Aorta (tissue), 5 donors: ENCODE results near the gene TEKT4. TPM values are rescaled to one million over a fixed set of nuclear protein-coding genes. Genes with fewer than 3 reads are reported as not detected.
"Not testable (repeated sequence)": the region's sequence is repeated elsewhere in the genome, so short reads cannot be mapped to it uniquely, and the experiment has no call there.

ENCODE experiments used
- ATAC-seq: fragments of 200-7000 bp; cut with Tn5 transposase; one replicate; pipeline ENCODE4 v1.9.1; 2022; ENCODE audit warnings: moderate library complexity; ENCODE audit not compliant: low FRiP score
- DNase-seq, 2 donors: peaks; one replicate each; pipeline ENCODE4 v3.0.0-alpha.2; 2020
- H3K27ac ChIP-seq, 2 donors: one replicate each; pipeline ENCODE4 v1.5.1; 2013; ENCODE audit warnings: low read length in 2 of 2, mild to moderate bottlenecking in 2 of 2, moderate library complexity in 2 of 2, control low read depth in 1 of 2, inconsistent platforms in 1 of 2, low read depth in 1 of 2
- H3K27me3 ChIP-seq, 2 donors: one replicate each; pipeline ENCODE4 v1.6.1; 2013; ENCODE audit warnings: control low read depth in 1 of 2, low read length in 1 of 2, mild to moderate bottlenecking in 1 of 2, moderate library complexity in 1 of 2; ENCODE audit not compliant: insufficient read depth in 2 of 2, control insufficient read depth in 1 of 2
- H3K36me3 ChIP-seq, 2 donors: one replicate each; pipeline ENCODE4 v1.6.1; 2013; ENCODE audit warnings: control low read depth in 1 of 2, low read length in 1 of 2, mild to moderate bottlenecking in 1 of 2; ENCODE audit not compliant: insufficient read depth in 2 of 2, control insufficient read depth in 1 of 2
- H3K4me1 ChIP-seq, 2 donors: one replicate each; pipeline ENCODE4 v1.6.1; 2013; ENCODE audit warnings: low read length in 2 of 2, control low read depth in 1 of 2, mild to moderate bottlenecking in 1 of 2, moderate library complexity in 1 of 2; ENCODE audit not compliant: insufficient read depth in 2 of 2, control insufficient read depth in 1 of 2
- H3K4me3 ChIP-seq, 2 donors: one replicate each; pipeline ENCODE4 v1.5.1; 2013; ENCODE audit warnings: low read length in 2 of 2, control low read depth in 1 of 2, mild to moderate bottlenecking in 1 of 2
- H3K9me3 ChIP-seq: one replicate; pipeline ENCODE4 v1.6.1; 2013; ENCODE audit warnings: mild to moderate bottlenecking, low read length; ENCODE audit not compliant: control insufficient read depth
- WGBS, 2 donors: extraction: QIAGEN DNeasy Blood & Tissue Kit; methylation state at CpG; one replicate each; pipeline ENCODE4 v1.1.7; 2013; 5-methylcytosine and 5-hydroxymethylcytosine counted together
- intact Hi-C, 2 donors: fragments of 100-400 bp; cut with DNase I; formaldehyde crosslinking; loops; one replicate each; pipeline versions ENCODE4 v1.14.2 to v1.15.0; 2022
- polyA plus RNA-seq, 2 donors: library from polyadenylated mRNA; stranded (reverse); fragments of 200-250 nt; gene quantifications; one replicate each; pipeline ENCODE4 v1.2.3, GENCODE V29; 2013
- total RNA-seq, 2 donors: library from RNA; stranded (reverse); fragmentation: NEBNext Ultra II Directional; extraction: Animal tissue kit (Norgen Biotek cat#: 25700); gene quantifications; one replicate each; pipeline ENCODE4 v1.2.1, GENCODE V29; 2021
- donor health status: healthy with polysubstance abuse.
- donor health status: Bipolar disorder and iron deficiency.
- donor health status: DM: no; HTN: no; CAD: no.
- donor health status: DM: no; HTN: no; CAD: no.
- donor health status: DM: yes; HTN: yes; CAD: no.

TEKT4 gene
- total and polyA plus RNA-seq, 4 donors = not detected

- 58 to 59% methylated on average over 7 of the region's 7 CpGs for WGBS, 2 donors
- intact Hi-C loops, H3K36me3 ChIP-seq, DNase-seq, H3K4me3 ChIP-seq, H3K9me3 ChIP-seq, H3K27ac ChIP-seq, H3K4me1 ChIP-seq, H3K27me3 ChIP-seq, ATAC-seq: not testable (repeated sequence)
Observed at GRCh38 chr2:94895273-94895672, 24.0 kb downstream of the TEKT4 start.

GRCh38 chr2:94906976-94907375 lies 35.7 kb downstream of the TEKT4 start:
- H3K27ac ChIP-seq, H3K4me3 ChIP-seq, H3K4me1 ChIP-seq, ATAC-seq, intact Hi-C loops, H3K9me3 ChIP-seq, H3K36me3 ChIP-seq, H3K27me3 ChIP-seq, DNase-seq: not testable (repeated sequence)
- 72 to 73% methylated on average over 4 of the region's 4 CpGs for WGBS, 2 donors

GRCh38 chr2:94923196-94923595 lies 52.0 kb downstream of the TEKT4 start:
- WGBS, 2 donors = 58 to 72% methylated on average over 11 of the region's 11 CpGs
- intact Hi-C loops = no loop called here
- no peaks in the 10 kb centered on the region for H3K36me3 ChIP-seq
- ATAC-seq (no peak), DNase-seq (no peak)
- H3K4me1 ChIP-seq = no peaks in the 10 kb centered on the region
- H3K4me3 ChIP-seq = no peak overlapping the region
- H3K27ac ChIP-seq = no peak overlapping the region
- H3K9me3 ChIP-seq = peaks cover 3% of the 10 kb centered on the region
- H3K27me3 ChIP-seq = no peaks in the 10 kb centered on the region

GRCh38 chr2:94924999-94925398 lies 53.8 kb downstream of the TEKT4 start:
- H3K27me3 ChIP-seq, ATAC-seq, H3K27ac ChIP-seq, H3K4me1 ChIP-seq, intact Hi-C loops, H3K4me3 ChIP-seq, DNase-seq, H3K9me3 ChIP-seq, H3K36me3 ChIP-seq: not testable (repeated sequence)
- 25 to 26% methylated on average over 2 of the region's 2 CpGs for WGBS, 2 donors

Other genes with a start within 250 kb of the TEKT4 start
- 1 to 10 TPM; 1.2 to 1.9 TPM for gene MAL, start 154.3 kb downstream of the TEKT4 start, total RNA-seq
- 1 to 10 TPM in 1 of 2 donors, under 1 TPM in 1; 0.49 to 2.0 TPM for gene MAL, start 154.3 kb downstream of the TEKT4 start, polyA plus RNA-seq